ENCODE measurements around the gene DHRS12.

DHRS12 gene

DNA sequence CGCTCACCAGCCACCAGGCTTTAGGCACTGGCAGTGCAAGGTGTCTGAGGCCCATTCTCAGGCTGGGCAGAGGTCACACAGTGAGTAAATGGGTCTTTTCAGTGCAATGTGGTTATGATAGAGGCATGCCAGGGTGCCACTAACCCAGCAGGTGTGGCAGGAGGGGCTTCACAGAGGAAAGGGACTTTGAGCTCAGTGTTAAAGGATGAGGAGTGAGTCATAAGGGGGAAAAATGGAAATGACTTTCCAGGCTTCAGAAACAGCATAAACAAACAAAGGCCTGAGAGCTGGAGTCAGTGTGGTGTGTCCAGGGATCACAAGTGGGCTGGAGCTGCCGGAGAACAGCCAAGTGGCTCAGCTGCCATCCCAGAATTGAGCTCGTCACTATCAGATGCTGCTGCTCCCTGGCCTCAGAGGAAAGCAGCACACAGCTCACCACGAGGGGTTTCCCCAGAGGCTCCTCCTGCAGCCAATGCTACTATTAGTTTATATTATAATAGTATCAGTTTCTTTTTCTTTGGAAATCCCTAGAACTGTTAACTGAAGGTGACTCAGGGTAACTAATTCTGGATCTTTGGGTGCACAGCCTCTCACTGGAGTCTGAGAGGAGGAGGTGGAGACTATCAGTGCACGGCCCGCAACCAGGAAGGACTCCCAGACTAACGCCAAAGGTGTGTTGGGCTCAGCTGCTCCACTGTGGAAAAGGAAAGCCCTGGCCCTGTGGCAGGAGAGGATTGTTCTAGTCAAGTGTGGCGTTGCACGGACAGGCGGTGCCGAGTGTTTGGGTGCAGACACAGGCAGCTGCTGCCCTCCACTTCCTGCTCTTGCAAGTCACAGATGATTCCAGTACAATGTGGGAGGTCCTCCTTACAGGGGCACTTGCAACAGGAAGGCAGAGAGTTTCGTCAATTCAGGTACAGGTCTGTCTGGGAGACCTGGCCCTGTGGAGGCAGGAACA, 39.5 kb downstream of the DHRS12 start:
- DNase-seq (ENCODE audit: low read depth in 1 of 2, low spot score in 1 of 2), result peak; percentile 21 to 45

- DNase-seq (ENCODE audit: low read depth in 1 of 2, low spot score in 1 of 2), result no peak
Measured at GRCh38 chr13:51763486-51763885, 40.5 kb downstream of the DHRS12 start.

DNA sequence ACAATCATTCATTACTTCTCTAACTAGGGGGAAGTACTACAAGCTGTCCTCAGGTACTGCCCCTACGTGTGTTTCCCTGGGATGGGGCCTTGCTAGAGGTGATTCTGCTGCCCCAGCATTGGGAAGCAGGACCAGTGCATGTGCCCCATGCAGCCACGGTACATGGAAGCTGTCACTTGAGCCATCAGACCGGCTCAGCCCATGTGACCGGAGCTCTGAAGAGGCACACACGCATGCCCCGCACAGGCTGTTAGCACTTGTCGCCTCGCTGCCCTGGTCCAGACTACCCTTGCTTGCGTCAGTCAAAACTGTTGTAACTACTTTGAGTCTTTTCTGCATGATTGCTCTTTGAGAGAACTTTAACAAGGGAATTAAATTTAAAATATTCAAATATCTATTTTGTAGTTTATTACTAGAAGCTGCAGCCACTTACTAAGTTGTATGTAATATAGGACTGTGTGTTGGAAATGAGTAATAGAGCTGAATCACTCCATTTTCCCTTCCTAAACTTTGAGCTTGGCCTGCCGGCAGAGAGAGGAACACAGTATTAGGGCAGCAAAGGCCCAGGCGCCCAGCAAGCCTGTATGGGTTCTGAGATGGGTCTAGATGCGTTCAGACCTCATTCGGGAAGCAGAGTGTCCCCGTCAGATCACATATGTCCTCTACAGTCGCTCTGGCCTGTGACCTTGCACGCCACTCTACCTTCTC, 42.2 kb downstream of the DHRS12 start:
- DNase-seq (ENCODE audit: low read depth in 1 of 2, low spot score in 1 of 2), result no peak

GRCh38 chr13:51760592-51760991, 43.4 kb downstream of the DHRS12 start:
- DNase-seq (ENCODE audit: low read depth in 1 of 2, low spot score in 1 of 2), result no peak

DNA sequence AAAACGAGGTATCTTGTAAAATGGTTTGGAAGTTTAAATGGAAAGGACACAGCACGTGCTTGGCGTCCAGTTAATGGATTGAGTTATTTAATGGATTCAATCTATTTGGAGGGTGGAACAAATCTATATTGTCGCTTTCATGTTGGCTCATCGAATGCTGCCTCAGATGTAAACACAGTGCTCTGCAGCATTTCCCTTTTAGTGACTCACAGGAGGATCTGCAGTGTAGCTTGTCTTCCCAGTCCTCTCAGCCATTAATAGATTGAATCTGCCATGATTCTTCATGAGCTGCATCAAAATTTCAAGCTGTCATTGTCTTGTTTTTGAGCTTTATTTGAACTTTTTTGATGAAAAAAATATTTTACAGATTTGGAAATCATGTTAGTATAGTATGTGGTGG, 44.7 kb downstream of the DHRS12 start:
- no peak for DNase-seq (ENCODE audit: low read depth in 1 of 2, low spot score in 1 of 2)

DNA sequence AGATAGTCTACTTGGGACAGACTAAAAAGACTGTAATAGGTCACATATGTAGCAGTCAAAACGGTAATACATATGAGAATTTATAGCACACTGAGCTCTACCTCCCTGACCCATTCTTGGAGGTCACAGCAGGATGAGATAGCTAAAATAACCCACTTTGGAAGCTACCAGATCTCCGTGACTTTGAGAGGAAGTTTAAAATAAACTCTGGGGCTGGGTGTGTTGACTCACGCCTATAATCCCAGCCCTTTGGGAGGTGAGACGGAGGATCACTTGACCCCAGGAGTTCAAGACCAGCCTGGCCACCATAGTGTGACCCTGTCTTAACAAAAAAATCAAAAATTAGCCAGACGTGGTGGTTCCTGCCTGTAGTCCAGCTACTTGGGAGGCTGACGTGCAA, 45.3 kb downstream of the DHRS12 start:
- DNase-seq (ENCODE audit: low read depth in 1 of 2, low spot score in 1 of 2), result no peak

- DNase-seq (ENCODE audit: low read depth in 1 of 2, low spot score in 1 of 2), result no peak
Measured at GRCh38 chr13:51756651-51757050, 47.3 kb downstream of the DHRS12 start.

DNA sequence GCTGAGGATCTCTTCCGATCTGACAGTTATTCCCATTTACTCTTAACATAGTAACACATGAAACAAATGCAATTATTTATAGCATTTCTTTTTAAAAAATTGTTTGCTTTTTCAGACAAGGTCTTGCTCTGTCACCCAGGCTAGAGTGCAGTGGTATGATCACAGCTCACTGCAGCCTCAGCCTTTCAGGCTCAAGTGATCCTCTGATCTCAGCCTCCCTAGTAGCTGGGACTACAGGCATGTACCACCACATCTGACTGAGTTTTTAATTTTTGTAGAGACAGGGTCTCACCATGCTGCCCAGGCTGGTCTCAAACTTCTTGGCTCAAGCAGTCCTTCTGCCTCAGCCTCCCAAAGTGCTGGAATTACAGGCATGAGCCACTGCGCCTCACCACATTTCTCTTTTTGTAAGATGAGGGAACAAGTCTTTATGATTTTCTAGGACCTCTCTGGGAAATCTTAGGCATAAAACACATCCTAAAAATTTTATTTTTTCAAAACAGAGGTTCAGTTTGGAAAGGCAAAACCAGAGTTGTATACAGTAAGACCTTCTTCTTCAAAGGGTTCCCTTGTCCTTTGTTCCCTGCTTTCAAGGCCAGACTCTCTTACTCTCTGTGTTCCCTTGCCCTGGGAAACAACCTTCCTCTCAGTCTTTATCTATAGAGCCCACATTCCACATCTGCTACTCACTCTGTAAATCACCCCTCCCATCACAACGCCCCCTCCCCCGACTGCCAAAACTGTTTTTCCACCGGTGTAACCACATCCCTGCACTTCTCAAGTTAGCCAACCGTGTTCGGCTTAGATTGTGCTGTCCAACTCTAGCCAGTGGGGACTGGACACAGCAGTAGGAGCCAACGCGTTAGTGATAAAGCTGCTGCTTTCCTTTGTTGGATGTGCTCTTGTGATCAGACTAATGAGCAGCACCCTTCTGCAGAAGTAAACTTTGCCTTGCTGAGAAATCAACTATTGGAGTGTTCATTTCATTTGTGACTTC, 56.2 kb downstream of the DHRS12 start:
- DNase-seq (ENCODE audit: low read depth in 1 of 2, low spot score in 1 of 2), result no peak

DNA sequence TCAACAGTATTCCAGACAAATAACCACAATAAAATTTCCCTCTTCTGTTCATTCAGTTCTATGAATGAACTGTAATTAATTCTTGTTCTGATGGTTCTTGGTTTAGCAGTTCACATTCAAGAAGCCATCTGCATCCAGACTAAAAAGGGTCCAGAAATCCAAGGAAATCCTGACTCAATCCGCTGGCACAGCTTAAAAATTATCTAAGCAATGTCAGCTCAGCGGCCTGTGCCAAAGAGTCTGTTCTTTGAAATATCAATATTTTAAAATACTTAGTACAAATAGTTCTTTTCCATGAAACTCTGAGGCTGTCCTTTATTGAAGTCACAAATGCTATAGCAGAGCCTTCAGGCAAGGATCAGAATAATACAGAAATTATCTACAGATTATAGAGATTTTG, 57.2 kb downstream of the DHRS12 start:
- DNase-seq (ENCODE audit: low read depth in 1 of 2, low spot score in 1 of 2), result no peak

DNA sequence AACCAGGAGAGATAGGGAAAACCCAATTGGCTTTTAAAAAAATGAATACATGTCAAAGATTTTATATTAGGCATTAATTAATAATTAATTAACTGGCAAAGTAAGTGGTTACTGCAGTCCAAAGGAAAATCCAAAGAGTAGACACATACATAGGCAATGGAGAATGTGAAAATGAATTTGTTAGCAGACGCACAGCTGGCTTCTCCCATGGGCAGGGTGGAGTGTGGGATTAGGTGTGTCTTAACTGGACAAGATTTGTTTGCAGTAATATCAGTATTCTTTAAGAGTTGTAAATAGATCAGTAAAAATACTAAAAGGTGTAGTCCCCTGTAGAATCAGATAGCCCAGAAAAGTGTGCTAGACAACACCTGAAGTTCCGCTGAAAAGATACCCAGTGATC, 58.7 kb downstream of the DHRS12 start:
- DNase-seq (ENCODE audit: low read depth in 1 of 2, low spot score in 1 of 2), result no peak

DNA sequence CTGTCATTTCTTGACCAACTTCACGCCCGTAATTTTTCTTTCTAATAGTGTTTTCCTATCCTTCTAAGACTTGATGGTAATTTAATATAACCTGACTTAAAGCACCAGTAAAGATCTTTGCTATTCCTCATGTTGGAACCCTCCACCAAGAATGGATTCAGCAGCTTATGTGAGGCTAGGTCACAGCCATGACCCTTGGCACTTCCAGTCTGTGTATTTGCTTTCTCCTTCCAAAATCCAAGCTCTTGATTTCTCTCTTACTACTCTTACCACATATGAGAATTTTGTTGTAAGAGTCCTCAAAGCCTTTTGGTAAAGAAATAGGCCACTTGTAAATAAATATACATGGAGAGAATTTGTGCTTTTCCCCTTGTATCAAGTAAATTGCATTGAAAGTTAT, 61.4 kb downstream of the DHRS12 start:
- DNase-seq (ENCODE audit: low read depth in 1 of 2, low spot score in 1 of 2), result no peak

GRCh38 chr13:51742031-51742430, 61.9 kb downstream of the DHRS12 start:
- DNase-seq (ENCODE audit: low read depth in 1 of 2, low spot score in 1 of 2), result no peak

GRCh38 chr13:51740698-51741097, 63.3 kb downstream of the DHRS12 start:
- no peak for DNase-seq (ENCODE audit: low read depth in 1 of 2, low spot score in 1 of 2)

GRCh38 chr13:51739027-51739764, 64.8 kb downstream of the DHRS12 start:
- no peak for DNase-seq (ENCODE audit: low read depth in 1 of 2, low spot score in 1 of 2)

DNA sequence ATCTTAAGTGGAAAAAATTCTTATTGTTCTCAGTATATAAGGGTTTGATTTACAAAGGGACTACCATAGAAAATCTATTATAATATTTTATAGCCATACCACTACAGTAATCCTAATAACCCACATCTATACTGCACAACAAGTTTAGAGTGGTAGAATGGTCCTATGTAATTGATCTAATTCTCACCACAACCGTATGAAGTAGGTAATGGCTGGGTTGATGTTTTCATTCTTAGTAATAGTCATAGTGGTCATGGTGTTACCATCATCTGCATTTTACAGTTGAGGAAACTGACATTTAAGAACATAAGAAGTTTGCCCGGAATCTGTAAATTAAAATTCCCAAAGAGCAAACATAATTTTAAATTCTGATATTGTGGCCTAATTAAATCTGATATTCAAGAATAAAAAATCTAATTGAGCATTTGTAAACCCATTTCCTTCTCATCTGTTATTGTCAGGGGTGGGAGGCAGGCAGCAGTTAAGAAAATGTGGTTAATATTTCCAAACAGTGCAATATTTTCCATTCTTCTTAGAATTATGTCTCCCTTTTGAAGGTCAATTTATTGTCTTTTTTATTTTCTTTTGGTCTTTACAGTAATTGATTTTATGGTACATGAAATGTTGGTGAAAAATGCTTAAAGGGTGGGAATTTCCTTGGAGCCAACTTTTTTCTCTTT, 65.6 kb downstream of the DHRS12 start:
- no peak for DNase-seq (ENCODE audit: low read depth in 1 of 2, low spot score in 1 of 2)

DNA sequence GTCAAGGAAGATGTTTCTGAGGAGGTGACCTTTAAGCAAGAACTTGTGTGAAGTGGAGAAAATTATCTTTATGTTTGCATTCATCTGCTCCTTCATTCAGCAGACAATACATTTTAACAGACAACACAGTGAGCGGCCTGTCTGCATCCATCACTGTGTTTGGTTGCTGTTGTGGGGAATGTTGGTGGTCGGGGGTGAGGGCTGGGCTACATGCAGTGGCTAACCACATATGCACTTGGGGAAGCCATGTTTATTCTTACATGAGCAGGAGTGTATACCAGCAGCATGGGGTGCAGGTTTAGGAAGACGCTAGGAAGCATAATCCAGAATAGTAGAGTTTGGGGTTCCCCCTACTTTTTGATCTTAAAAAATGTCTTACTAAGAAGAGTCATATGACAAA, 66.4 kb downstream of the DHRS12 start:
- no peak for DNase-seq (ENCODE audit: low read depth in 1 of 2, low spot score in 1 of 2)

- no peak for DNase-seq (ENCODE audit: low read depth in 1 of 2, low spot score in 1 of 2)
Measured at GRCh38 chr13:51734786-51735185, 69.2 kb downstream of the DHRS12 start.

DNA sequence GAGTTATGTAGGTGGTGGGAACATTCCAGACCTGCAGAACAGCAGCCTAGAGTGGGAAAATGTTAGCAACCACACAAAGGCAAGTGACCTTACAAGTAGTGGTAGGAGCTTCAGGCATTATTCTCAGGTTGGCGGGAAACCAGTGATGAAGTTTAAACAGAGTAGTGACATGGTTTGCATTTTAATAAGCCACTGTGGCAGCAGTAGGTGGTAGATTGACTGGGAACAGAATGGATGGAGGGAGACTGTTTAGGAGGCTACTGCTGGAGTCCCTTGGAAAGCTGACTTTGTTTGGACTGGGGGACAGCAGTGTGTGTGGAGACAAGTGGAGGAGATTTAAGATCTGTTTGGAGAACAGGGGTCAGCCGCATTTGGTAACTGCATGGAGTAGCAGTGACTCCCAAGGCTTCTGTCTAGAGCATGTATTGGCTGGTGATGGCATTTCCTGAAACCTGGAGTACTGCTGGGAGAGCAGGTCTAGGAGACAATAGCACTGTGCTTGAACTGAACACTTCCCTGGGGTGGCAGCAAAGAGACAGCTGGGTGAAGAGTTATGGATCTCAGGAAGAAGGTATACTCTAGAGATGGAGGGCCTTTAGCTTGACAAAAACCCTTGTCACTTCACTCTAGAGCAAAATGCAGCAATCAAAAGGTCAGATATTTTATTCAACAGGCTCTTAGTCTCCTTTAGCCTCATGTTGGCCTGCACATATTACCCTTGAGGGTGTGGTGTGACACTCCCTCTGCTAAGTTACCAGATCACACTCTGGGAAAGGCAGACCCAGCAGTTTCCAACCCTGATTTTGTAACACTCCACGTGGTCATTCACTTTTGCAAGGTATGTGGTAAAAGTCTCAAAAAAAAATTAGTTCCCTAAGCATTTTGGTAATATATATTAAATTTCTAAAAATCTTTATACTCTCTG, 70.3 kb downstream of the DHRS12 start:
- DNase-seq (ENCODE audit: low read depth in 1 of 2, low spot score in 1 of 2), result no peak

DNA sequence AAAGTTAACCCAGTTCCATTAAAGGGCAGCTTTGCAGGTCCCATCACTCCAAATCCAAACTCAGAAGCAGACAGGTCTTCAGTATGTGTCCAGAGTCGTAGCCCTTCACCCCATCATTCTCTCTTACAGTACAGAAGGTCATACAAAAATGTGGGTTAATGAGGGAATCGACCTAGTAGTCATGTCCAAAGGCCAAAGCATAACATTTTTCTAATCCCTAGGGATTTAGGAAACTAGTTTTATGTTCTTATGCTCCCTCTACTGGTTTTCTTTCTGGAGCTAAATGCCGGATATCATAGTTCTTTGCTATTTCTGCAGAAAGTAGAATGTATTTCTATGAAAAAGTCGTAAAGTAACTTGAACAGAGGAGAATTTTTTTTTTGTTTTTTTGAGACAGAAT, 72.2 kb downstream of the DHRS12 start:
- no peak for DNase-seq (ENCODE audit: low read depth in 1 of 2, low spot score in 1 of 2)

Data from stimulated activated CD4-positive, alpha-beta T cell treated with anti-CD3 and anti-CD28 coated beads, Interleukin-15, amount 100 ng/mL, for 1 hour (primary cell).